CD4-positive, alpha-beta memory T cell (primary cell): Measurements from ENCODE around the gene FARSB. TPM values are rescaled to one million over a fixed set of nuclear protein-coding genes. Genes with fewer than 3 reads are reported as not detected.

Experiments
- CTCF ChIA-PET: fragments of 350-600 bp; sonication (Branson Sonifier 250); formaldehyde crosslinking; loops from one replicate; lab custom pipeline; 2021; ENCODE audit warnings: inconsistent platforms; ENCODE audit not compliant: partially characterized antibody; lab: Charles Lee
- POLR2A ChIA-PET: fragments of 350-600 bp; sonication (Branson Sonifier 250); formaldehyde crosslinking; loops from one replicate; lab custom pipeline; 2021; ENCODE audit not compliant: partially characterized antibody; lab: Charles Lee
- DNase-seq, 5 donors: peaks; one replicate each; pipeline versions ENCODE4 v3.0.0 to v3.0.0-alpha.2; 2020 to 2022; ENCODE audit warnings: mixed read lengths in 1 of 5
- H3K27ac ChIP-seq: one replicate; pipeline ENCODE4 v1.7.0; 2013; ENCODE audit warnings: low read depth, low read length
- H3K27me3 ChIP-seq: 2 replicates; pipeline ENCODE4 v1.7.0; 2013; ENCODE audit warnings: mild to moderate bottlenecking, low read length, moderate library complexity; ENCODE audit not compliant: insufficient read depth
- H3K36me3 ChIP-seq: 2 replicates; pipeline ENCODE4 v1.7.0; 2013; ENCODE audit warnings: mild to moderate bottlenecking, low read length, moderate library complexity; ENCODE audit not compliant: insufficient read depth
- H3K4me1 ChIP-seq: 2 replicates; pipeline ENCODE4 v1.7.0; 2013; ENCODE audit warnings: mild to moderate bottlenecking, low read length, moderate library complexity; ENCODE audit not compliant: insufficient read depth
- H3K4me3 ChIP-seq, 2 donors: one replicate each; pipeline ENCODE4 v1.7.0; 2013; ENCODE audit warnings: low read length in 2 of 2, mild to moderate bottlenecking in 1 of 2
- H3K9me3 ChIP-seq, 2 donors: one replicate each; pipeline ENCODE4 v1.7.0; 2013; ENCODE audit warnings: low read length in 2 of 2, control low read depth in 1 of 2; ENCODE audit not compliant: control insufficient read depth in 1 of 2
- H3K27ac Mint-ChIP-seq, 7 donors: one replicate each; pipeline ENCODE4 v1.8.0; 2020 to 2021; ENCODE audit warnings: mixed read lengths in 7 of 7, mild to moderate bottlenecking in 6 of 7, inconsistent platforms in 3 of 7, moderate library complexity in 3 of 7
- H3K27me3 Mint-ChIP-seq, 2 donors: one replicate each; pipeline ENCODE4 v1.8.0; 2020 to 2021; ENCODE audit warnings: mixed read lengths in 2 of 2
- H3K36me3 Mint-ChIP-seq, 2 donors: one replicate each; pipeline ENCODE4 v1.8.0; 2020 to 2021; ENCODE audit warnings: mixed read lengths in 2 of 2, inconsistent platforms in 1 of 2, mild to moderate bottlenecking in 1 of 2
- H3K4me1 Mint-ChIP-seq, 4 donors: one replicate each; pipeline ENCODE4 v1.8.0; 2020 to 2021; ENCODE audit warnings: mixed read lengths in 4 of 4, mild to moderate bottlenecking in 1 of 4
- H3K4me3 Mint-ChIP-seq, 8 donors: one replicate each; pipeline ENCODE4 v1.8.0; 2020 to 2021; ENCODE audit warnings: mixed read lengths in 8 of 8, mild to moderate bottlenecking in 7 of 8, moderate library complexity in 6 of 8, inconsistent platforms in 3 of 8
- H3K9me3 Mint-ChIP-seq, 8 donors: one replicate each; pipeline ENCODE4 v1.8.0; 2020 to 2021; ENCODE audit warnings: mixed read lengths in 8 of 8, mild to moderate bottlenecking in 5 of 8, inconsistent platforms in 3 of 8, moderate library complexity in 1 of 8
- intact Hi-C: fragments of 100-400 bp; cut with micrococcal nuclease; formaldehyde crosslinking; loops from one replicate; pipeline ENCODE4 v1.15.1; 2023
- polyA plus RNA-seq, 2 donors: library from polyadenylated mRNA; unstranded; fragments of 300-500 nt; fragmentation: Illumina TruSeq; gene quantifications; one replicate each; pipeline ENCODE4 v1.2.3, GENCODE V29; 2021
- total RNA-seq, 2 experiments: library from RNA; stranded (reverse); gene quantifications; one replicate each; pipeline ENCODE4 v1.2.3, GENCODE V29; 2021

FARSB gene
- total and polyA plus RNA-seq, 4 experiments from 2014 or later: 11.2 to 36.8 (median 19.0) TPM

GRCh38 chr2:222623756-222624309 is 32.1 kb downstream of the FARSB start:
- no peak for DNase-seq
- intact Hi-C loops: no loop called here
- H3K4me1 Mint-ChIP-seq: peaks cover 0 to 1% (median 0%) of the 10 kb centered on the region in 4 donors
- ChIA-PET POLR2A (no interaction called here), CTCF (interaction anchor here (1.0 kb wide), 1 partner anchor 9 kb away, joined by 4 read pairs; no protein-coding TSS in a partner anchor)
- peak overlapping the region in 3 of 7 donors; percentile 33 to 55 (median 46) for H3K27ac Mint-ChIP-seq
- H3K36me3 Mint-ChIP-seq: peaks cover 66 to 70% of the 10 kb centered on the region in 2 donors
- no peaks in the 10 kb centered on the region for H3K9me3 ChIP-seq
- H3K4me1 ChIP-seq: no peaks in the 10 kb centered on the region
- peaks cover 39% of the 10 kb centered on the region for H3K36me3 ChIP-seq
- H3K27me3 Mint-ChIP-seq: no peaks in the 10 kb centered on the region
- no peak overlapping the region for H3K4me3 Mint-ChIP-seq
- H3K27me3 ChIP-seq: no peaks in the 10 kb centered on the region
- no peak overlapping the region for H3K4me3 ChIP-seq
- H3K9me3 Mint-ChIP-seq: no peaks in the 10 kb centered on the region
- no peak overlapping the region for H3K27ac ChIP-seq

DNA sequence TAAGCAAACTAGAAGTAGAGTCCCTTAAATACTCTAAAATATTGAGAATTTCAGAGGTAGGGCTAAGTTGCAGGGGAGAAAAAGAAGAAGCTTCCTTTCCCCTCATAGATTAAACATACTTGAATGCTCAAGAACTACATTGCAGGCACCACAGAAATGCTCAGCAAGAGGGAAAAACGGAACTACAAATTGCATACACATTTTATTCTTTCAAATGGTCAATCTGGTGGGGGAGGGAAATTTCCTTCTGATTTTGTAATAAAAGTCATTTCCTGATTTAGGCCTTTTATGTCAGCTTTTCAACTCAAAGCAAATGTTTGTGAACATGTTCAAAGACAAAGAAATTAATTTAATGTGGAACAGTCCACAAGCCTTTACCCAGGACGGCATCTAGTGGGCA is 33.0 kb downstream of the FARSB start:
- no peak overlapping the region for H3K4me3 Mint-ChIP-seq
- intact Hi-C loops: no loop called here
- DNase-seq: no peak
- no peaks in the 10 kb centered on the region for H3K9me3 ChIP-seq
- H3K4me1 Mint-ChIP-seq: peaks cover 0 to 1% (median 0%) of the 10 kb centered on the region in 4 donors
- H3K36me3 ChIP-seq: peaks cover 33% of the 10 kb centered on the region
- H3K4me1 ChIP-seq: no peaks in the 10 kb centered on the region
- no peaks in the 10 kb centered on the region for H3K27me3 Mint-ChIP-seq
- H3K9me3 Mint-ChIP-seq: no peaks in the 10 kb centered on the region
- H3K4me3 ChIP-seq: no peak overlapping the region
- no peak overlapping the region for H3K27ac ChIP-seq
- no peak overlapping the region for H3K27ac Mint-ChIP-seq
- ChIA-PET CTCF (interaction anchor here (1.0 kb wide), 1 partner anchor 8 kb away, joined by 4 read pairs; no protein-coding TSS in a partner anchor), POLR2A (no interaction called here)
- H3K27me3 ChIP-seq: no peaks in the 10 kb centered on the region
- peaks cover 65 to 68% of the 10 kb centered on the region in 2 donors for H3K36me3 Mint-ChIP-seq

- Histone ChIP-seq H3K4me1 (no peaks in the 10 kb centered on the region), H3K9me3 (no peaks in the 10 kb centered on the region), H3K36me3 (peaks cover 26% of the 10 kb centered on the region), H3K27me3 (no peaks in the 10 kb centered on the region), H3K4me3 (no peak overlapping the region), H3K27ac (no peak overlapping the region)
- POLR2A ChIA-PET: no interaction called here
- H3K9me3 Mint-ChIP-seq: no peaks in the 10 kb centered on the region
- intact Hi-C loops: no loop called here
- H3K27me3 Mint-ChIP-seq: no peaks in the 10 kb centered on the region
- no peak overlapping the region for H3K4me3 Mint-ChIP-seq
- DNase-seq: no peak
- no peak overlapping the region for H3K27ac Mint-ChIP-seq
- H3K36me3 Mint-ChIP-seq: peaks cover 58 to 59% of the 10 kb centered on the region in 2 donors
- CTCF ChIA-PET: no interaction called here
- peaks cover 0 to 1% (median 0%) of the 10 kb centered on the region in 4 donors for H3K4me1 Mint-ChIP-seq
Observed at GRCh38 chr2:222621893-222622292, 34.0 kb downstream of the FARSB start.

GRCh38 chr2:222615320-222615719 is 40.6 kb downstream of the FARSB start:
- no peaks in the 10 kb centered on the region for H3K27me3 ChIP-seq
- H3K4me1 Mint-ChIP-seq: no peaks in the 10 kb centered on the region
- no peaks in the 10 kb centered on the region for H3K9me3 ChIP-seq
- ChIA-PET CTCF (interaction anchor here (1.6 to 3.3 kb wide), 3 partner anchors 8 to 557 kb away, joined by 4 to 12 read pairs (median 10); no protein-coding TSS in a partner anchor), POLR2A (no interaction called here)
- H3K4me3 Mint-ChIP-seq: no peak overlapping the region
- H3K9me3 Mint-ChIP-seq: no peaks in the 10 kb centered on the region
- no peaks in the 10 kb centered on the region for H3K27me3 Mint-ChIP-seq
- no peak overlapping the region for H3K27ac ChIP-seq
- no peak overlapping the region for H3K4me3 ChIP-seq
- H3K36me3 ChIP-seq: peaks cover 15% of the 10 kb centered on the region
- no peak for DNase-seq
- H3K36me3 Mint-ChIP-seq: peaks cover 37 to 49% of the 10 kb centered on the region in 2 donors
- no peaks in the 10 kb centered on the region for H3K4me1 ChIP-seq
- intact Hi-C loops: no loop called here
- peak overlapping the region in 3 of 7 donors; percentile 23 to 79 (median 54) for H3K27ac Mint-ChIP-seq

GRCh38 chr2:222613715-222614331 is 42.1 kb downstream of the FARSB start:
- Histone ChIP-seq H3K36me3 (peaks cover 10% of the 10 kb centered on the region), H3K27ac (no peak overlapping the region), H3K9me3 (no peaks in the 10 kb centered on the region), H3K27me3 (no peaks in the 10 kb centered on the region), H3K4me3 (no peak overlapping the region), H3K4me1 (no peaks in the 10 kb centered on the region)
- peak in 4 of 5 donors; percentile 2 to 23 (median 16) for DNase-seq
- Mint-ChIP-seq H3K9me3 (no peaks in the 10 kb centered on the region), H3K27me3 (no peaks in the 10 kb centered on the region), H3K4me1 (no peaks in the 10 kb centered on the region), H3K36me3 (peaks cover 32 to 50% of the 10 kb centered on the region in 2 donors), H3K4me3 (no peak overlapping the region), H3K27ac (peak overlapping the region in 1 of 7 donors; percentile 36)
- intact Hi-C loops: loop anchor here (1.0 kb wide), 1 partner anchor 296 kb away; no protein-coding TSS in a partner anchor
- CTCF ChIA-PET: interaction anchor here (0.6 to 3.3 kb wide), 7 partner anchors 9 to 556 kb away, joined by 3 to 12 read pairs (median 4); no protein-coding TSS in a partner anchor
- POLR2A ChIA-PET: interaction anchor here (0.9 kb wide), 1 partner anchor 296 kb away, joined by 3 read pairs; no protein-coding TSS in a partner anchor

- no peak overlapping the region for H3K4me3 Mint-ChIP-seq
- H3K4me3 ChIP-seq: no peak overlapping the region
- no peaks in the 10 kb centered on the region for H3K9me3 Mint-ChIP-seq
- no peaks in the 10 kb centered on the region for H3K9me3 ChIP-seq
- H3K27ac Mint-ChIP-seq: no peak overlapping the region
- no peaks in the 10 kb centered on the region for H3K27me3 ChIP-seq
- no peak for DNase-seq
- H3K4me1 ChIP-seq: no peaks in the 10 kb centered on the region
- POLR2A ChIA-PET: no interaction called here
- peaks cover 33 to 52% of the 10 kb centered on the region in 2 donors for H3K36me3 Mint-ChIP-seq
- H3K27ac ChIP-seq: no peak overlapping the region
- peaks cover 15% of the 10 kb centered on the region for H3K36me3 ChIP-seq
- H3K4me1 Mint-ChIP-seq: peaks cover 0 to 1% (median 0%) of the 10 kb centered on the region in 4 donors
- CTCF ChIA-PET: interaction anchor here (1.5 kb wide), 1 partner anchor 294 kb away, joined by 5 read pairs; no protein-coding TSS in a partner anchor
- intact Hi-C loops: no loop called here
- H3K27me3 Mint-ChIP-seq: no peaks in the 10 kb centered on the region
Observed at GRCh38 chr2:222611684-222612083, 44.2 kb downstream of the FARSB start.

- no peak overlapping the region for H3K4me3 ChIP-seq
- H3K36me3 ChIP-seq: peaks cover 15% of the 10 kb centered on the region
- Mint-ChIP-seq H3K27me3 (no peaks in the 10 kb centered on the region), H3K27ac (no peak overlapping the region), H3K4me1 (peaks cover 0 to 1% (median 0%) of the 10 kb centered on the region in 4 donors), H3K4me3 (no peak overlapping the region), H3K36me3 (peaks cover 31 to 53% of the 10 kb centered on the region in 2 donors), H3K9me3 (no peaks in the 10 kb centered on the region)
- ChIA-PET POLR2A (no interaction called here), CTCF (interaction anchor here (0.9 kb wide), 1 partner anchor 9 kb away, joined by 3 read pairs; no protein-coding TSS in a partner anchor)
- H3K27me3 ChIP-seq: no peaks in the 10 kb centered on the region
- intact Hi-C loops: no loop called here
- no peak for DNase-seq
- no peak overlapping the region for H3K27ac ChIP-seq
- no peaks in the 10 kb centered on the region for H3K4me1 ChIP-seq
- no peaks in the 10 kb centered on the region for H3K9me3 ChIP-seq
Observed at GRCh38 chr2:222610746-222611145, 45.1 kb downstream of the FARSB start.
